PC-9 (cell line): ENCODE measurements around the gene EXOC2.

Experiments used
- CTCF ChIP-seq: fragments of 200-600 bp; sonication (generic); conservative IDR thresholded peaks from 2 replicates; pipeline ENCODE4 v1.6.1; 2017; ENCODE audit warnings: mixed run types, antibody characterized with exemption, mild to moderate bottlenecking, moderate library complexity
- EZH2 ChIP-seq: fragments of 200-600 bp; sonication (generic); IDR thresholded peaks from 2 replicates; pipeline ENCODE4 v1.8.0; 2017; ENCODE audit warnings: antibody characterized with exemption, low read depth

- TF ChIP-seq CTCF (no peak), EZH2 (no peak)
Observed at GRCh38 chr6:503610-504362, 189.2 kb downstream of the EXOC2 start.
